HG03457 (cell line): Measurements from ENCODE around the gene RANBP17.
A peak's percentile ranks its signal among the peaks of the same experiment; 100 is the strongest.
"Not testable (repeated sequence)": the region's sequence is repeated elsewhere in the genome, so short reads cannot be mapped to it uniquely, and the experiment has no call there.

Source experiments
- ATAC-seq: cut with Tn5 transposase; IDR thresholded peaks from one replicate; pipeline ENCODE4 v1.9.1; 2021; ENCODE audit warnings: moderate number of reproducible peaks; ENCODE audit not compliant: unreplicated experiment

RANBP17 gene

DNA sequence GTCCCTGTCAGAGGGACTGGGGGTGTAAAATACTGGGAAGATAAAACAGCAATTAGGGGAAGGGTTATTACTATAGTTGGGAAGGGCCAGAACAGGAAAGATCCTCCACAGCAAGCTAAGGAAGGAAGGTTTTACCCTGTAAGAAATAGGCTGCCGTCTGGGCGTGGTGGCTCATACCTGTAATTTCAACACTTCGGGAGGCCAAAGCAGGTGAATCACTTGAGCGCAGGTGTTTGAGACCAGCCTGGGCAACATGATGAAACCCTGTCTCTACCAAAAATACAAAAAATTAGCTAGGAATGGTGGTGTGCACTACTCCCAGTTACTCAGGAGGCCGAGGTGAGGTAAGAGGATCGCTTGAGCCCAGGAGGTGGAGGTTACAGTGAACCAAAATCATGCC is 282.1 kb downstream of the RANBP17 start:
- no peak for ATAC-seq

DNA sequence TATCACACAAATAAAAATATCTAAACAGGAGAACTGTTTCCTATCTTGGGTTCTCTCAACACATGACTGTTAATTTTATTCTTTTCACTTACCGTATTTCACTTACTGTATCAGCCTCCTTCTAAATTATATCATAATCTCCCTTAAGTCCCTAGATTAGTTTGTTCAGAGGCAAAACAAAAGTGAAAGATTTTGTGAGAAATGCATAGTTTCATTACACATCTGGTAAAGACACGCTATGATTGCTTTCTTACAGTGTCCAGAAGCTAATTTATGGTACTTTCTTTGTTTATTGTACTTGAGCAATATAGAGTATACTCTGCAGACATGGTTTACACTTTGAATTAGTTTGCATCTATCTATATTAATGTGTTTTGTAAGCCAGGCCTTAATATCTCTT is 287.5 kb downstream of the RANBP17 start:
- ATAC-seq, result peak; percentile 74

DNA sequence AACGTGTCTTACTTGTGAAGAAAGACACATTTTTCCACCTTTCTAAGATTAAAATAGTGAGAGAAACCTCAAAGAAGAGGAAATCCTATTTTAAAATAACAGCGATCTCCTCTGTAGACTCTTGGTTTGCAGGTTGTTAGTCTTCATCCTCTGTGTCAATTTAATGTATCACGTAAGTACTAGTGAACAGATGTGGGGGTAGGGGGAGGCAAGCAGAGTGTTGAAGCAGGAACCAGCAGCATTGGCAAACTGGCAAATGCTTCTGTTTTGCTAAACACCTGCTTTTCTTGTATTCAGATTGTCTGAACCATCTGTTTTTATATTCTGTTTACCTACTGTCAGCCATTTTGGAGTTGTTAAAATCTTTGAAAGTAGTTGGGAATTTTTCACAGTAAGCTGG is 288.0 kb downstream of the RANBP17 start:
- ATAC-seq, result no peak

DNA sequence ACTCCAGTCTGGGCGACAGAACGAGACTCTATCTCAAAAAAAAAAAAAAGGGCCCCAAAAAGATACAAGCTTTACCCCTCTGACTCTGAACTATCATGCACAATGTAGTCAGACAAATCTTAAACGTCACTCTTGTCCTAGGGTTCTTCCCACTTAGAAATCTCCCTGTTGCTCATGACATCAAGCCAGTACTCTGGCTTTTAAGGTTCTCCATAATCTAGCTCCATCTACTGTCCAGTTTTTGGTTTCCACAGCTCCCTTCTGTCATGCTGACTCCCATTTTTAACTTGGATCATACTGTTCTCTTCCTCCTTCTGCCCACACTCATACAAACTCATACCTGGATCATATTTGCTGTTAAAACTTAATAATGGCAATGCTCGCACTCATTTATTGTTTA is 290.6 kb downstream of the RANBP17 start:
- no peak for ATAC-seq

- ATAC-seq, result no peak
Measured at GRCh38 chr5:171155621-171156020, 293.8 kb downstream of the RANBP17 start.

DNA sequence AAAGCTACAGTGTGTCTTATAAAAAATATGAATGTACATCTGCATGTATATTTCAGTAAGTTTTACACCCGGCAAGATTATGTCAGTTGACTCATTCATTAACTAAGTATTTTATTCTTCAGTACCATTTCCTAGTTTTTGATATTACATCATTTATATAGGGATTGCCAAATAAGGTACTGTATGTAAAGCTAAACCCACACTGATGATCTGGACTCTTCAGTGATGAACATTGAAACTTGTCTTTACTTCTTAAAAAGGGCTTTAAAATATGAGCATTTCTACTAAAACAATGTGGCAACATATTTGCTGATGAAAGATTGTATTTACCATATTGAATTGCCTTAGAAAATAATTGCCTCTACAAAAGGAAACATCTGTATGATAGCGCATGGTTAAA is 295.5 kb downstream of the RANBP17 start:
- no peak for ATAC-seq

DNA sequence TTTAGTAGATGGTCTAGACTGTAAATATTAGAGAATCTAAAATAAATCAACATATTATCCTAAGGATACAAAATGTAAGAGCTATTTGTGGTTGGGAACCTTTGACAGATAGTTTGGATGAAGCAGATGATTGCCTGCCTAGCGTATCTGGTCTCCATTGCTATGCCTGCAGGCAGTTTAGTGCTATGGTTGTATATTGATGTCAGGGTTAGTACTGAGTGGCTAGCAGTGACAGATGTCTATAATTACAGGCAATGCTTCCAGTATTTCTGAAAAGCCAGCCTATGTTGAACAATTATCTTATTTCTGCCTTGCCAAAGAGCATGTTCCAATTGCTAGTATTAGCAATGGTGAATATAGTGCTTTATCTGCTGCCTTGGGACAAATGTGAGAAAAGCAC is 296.0 kb downstream of the RANBP17 start:
- no peak for ATAC-seq

GRCh38 chr5:171158581-171158980 is 296.8 kb downstream of the RANBP17 start:
- no peak for ATAC-seq

DNA sequence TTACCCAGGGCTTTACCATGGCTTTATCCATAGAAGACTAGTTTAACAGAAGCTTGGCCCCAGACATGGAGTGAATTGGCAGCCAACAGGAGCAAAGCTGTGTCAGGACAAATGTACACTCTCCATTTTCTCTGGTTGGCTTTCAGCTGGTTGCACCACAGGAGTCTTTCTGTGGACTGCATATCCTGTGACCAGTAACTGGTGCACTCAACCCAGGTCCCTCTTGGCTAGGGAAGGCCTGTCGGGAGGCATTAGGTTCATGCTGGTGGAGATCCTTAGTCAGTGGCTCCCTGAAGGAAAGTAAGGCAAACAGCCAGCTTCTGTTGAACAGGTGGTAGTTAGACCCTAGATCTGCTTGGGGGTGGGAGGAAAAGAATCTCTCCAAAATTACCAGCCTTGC is 300.3 kb downstream of the RANBP17 start:
- no peak for ATAC-seq

DNA sequence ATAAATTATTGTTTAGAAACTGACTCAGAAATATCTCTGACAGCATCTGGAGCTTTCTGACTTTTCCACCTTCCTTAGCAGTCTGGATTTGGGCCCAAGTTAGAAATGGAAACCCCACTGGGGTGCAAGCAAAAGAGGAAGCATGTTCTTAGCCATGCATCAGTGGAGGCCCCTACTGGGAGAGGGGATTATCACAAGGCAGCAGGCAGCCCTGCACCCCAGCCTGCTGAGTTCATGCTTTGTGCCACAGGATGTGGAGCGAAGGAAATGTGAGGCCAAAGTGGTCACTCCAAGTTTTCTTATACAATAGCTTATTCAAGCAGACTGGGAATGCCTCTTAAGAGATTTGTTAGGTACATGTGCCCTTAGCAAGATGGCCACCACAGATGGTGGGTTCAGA is 300.8 kb downstream of the RANBP17 start:
- no peak for ATAC-seq

- ATAC-seq, result no peak
Measured at GRCh38 chr5:171166766-171167165, 304.9 kb downstream of the RANBP17 start.

DNA sequence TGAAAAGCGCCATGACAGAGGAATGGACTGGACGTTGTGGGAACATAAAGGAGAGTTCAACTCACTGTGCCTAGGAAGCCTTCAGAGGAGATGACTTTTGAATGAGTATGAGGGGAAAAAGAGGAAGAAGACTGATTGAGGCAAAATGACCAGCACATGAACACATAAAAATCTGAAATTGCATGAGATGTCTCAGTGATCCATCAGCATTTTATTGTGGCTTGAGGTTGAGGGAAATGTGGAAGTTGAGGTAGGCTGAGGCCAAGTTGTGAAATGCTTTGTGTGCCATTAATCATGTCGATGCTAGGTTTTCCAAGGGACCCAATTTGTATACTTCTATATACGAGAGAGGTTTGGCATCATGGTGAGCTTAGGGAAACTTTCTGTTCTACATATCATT is 306.4 kb downstream of the RANBP17 start:
- ATAC-seq, result no peak

- not testable (repeated sequence) for ATAC-seq
Measured at GRCh38 chr5:171174960-171175359, 313.1 kb downstream of the RANBP17 start.

- no peak for ATAC-seq
Measured at GRCh38 chr5:171175746-171176145, 313.9 kb downstream of the RANBP17 start.

DNA sequence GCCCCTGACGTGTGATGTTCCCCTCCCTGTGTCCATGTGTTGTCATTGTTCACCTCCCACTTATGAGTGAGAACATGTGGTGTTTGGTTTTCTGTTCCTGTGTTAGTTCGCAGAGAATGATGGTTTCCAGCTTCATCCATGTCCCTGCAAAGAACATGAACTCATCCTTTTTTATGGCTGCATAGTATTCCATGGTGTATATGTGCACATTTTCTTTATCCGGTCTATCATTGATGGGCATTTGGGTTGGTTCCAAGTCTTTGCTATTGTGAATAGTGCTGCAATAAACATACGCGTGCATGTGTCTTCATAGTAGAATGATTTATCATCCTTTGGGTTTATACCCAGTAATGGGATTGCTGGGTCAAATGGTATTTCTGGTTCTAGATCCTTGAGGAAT is 316.4 kb downstream of the RANBP17 start:
- ATAC-seq, result not testable (repeated sequence)

DNA sequence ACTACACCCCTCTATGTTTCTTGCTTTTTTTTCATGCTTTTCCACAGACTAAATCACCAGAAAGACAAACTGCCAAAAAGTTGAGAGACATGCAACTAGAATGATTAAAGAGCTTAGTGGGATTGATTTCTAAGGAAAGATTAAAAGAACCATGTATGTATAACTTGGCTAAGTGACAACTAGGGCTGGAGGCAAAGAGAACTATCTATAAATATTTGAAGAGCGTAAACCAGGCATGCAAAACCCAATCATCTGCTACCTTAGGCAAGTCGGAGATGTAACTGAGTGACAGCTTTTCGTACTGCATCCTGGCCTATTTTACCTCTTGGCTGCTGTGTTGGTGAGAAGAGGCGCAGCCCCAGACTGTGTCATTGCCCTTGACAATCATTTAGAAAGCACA is 326.2 kb downstream of the RANBP17 start:
- ATAC-seq, result no peak

DNA sequence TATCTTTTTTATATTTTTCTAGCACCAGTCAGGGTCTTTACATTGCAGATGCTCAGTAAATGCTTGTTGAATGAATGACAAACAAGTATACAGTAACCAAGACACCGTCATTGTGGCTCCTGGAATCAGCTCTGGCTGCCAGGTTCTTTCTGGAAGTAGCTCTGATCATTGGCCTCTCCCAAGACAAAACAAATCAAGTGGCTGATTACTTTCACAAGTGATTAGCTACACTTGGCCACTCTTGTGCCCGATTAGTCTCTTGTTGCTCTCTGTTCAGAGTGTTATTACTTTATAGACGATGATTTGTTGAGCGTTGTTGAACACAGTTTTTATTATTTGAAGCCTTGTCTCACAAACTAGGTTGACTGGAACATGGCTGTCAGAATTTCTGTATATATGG is 327.6 kb downstream of the RANBP17 start:
- no peak for ATAC-seq

DNA sequence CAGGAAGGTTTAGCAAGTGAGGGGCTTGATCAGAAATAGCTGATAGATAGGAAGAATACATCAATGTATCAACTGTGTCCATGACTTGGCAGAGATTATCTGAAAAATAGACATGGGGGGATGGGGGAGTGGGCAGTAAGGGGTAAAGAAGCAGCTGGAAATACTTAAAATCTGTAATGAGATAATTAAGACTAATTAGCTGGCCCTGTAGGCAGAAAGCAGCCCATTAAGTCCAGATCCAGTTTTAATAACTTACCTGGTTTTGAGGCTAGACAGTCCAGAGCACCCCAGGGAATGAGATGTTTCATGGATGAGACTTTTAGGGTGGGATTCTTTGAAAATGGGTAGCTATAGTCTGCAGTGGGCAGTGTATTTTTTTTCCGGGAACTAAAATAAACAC is 330.3 kb downstream of the RANBP17 start:
- ATAC-seq, result no peak

- ATAC-seq, result no peak
Measured at GRCh38 chr5:171201310-171201709, 339.5 kb downstream of the RANBP17 start.

DNA sequence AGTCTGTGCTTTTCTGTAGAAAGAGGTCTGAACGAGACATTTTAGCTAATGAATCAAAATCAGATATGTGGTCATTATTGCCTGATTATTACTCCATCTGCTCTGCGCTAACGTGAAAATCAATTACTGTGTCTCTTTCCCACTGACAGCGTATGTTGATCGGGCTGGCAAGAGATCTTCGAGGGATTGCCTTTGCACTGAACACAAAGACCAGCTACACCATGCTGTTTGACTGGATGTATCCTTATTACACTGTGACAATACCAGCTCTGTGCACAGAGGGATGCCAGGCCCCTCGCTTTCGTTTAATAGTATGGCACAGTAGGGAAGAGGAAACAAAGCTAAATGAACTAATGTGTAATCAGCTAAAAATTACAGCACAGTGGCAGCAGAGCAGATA is 343.6 kb downstream of the RANBP17 start:
- ATAC-seq, result no peak

DNA sequence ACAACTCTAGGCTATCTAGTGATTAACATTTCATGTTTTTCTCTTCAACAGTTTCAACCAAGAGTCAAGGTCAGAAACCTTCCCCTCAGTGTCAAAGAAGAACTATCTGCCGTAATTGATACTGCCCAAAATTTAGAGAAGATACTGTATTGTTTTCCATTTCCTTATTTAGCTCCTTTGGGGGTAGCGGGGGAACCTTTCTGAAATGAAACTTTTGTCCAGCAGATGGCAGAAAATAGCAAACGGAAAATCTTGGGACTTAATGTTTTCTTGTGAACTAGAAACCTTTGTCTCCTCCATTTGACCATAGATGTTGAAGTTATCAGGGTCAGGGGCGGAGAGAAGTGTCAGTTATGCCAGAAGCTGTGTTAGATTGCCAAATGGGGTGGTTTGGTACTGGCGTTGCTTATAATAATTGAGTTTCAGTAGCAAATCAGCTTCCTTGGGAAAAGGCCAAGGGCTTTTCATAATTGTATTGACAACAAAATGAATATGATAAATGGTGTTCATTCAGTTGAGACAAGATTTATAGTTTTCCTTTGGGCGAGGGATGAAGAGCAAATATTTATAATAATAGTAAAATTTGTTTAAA is 345.5 kb downstream of the RANBP17 start:
- no peak for ATAC-seq

GRCh38 chr5:171221916-171222315 is 360.1 kb downstream of the RANBP17 start:
- ATAC-seq, result no peak

DNA sequence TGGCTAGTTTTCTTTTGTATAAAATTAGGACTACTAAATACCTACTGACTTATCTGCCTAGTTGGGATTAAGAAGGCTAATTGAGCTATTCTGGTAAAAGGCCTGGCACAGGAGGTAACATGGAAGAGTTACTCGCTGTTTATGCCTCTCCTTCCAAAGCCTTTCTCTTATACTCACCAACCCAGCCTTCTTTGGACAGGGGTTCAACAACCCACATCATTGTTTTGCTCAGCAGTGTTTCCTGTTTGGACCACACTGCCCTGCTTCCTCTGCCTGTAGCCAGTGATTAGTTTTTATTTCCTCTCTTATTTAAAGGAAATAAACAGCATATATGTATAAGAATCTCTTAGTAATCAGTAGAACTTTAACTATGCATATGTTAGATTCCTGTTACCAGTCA is 362.1 kb downstream of the RANBP17 start:
- ATAC-seq, result no peak
